Stomach smooth muscle (tissue), 2 donors: Measurements from ENCODE around the gene PHACTR1.

ENCODE experiments used
- H3K27ac ChIP-seq: one replicate; pipeline ENCODE4 v1.7.0; 2013; ENCODE audit warnings: mild to moderate bottlenecking, low read length, inconsistent platforms
- H3K27me3 ChIP-seq, 2 donors: one replicate each; pipeline ENCODE4 v1.7.0; 2013; ENCODE audit warnings: low read length in 2 of 2; ENCODE audit not compliant: insufficient read depth in 2 of 2, control insufficient read depth in 1 of 2
- H3K36me3 ChIP-seq, 2 donors: one replicate each; pipeline ENCODE4 v1.7.0; 2013; ENCODE audit warnings: low read length in 2 of 2; ENCODE audit not compliant: control insufficient read depth in 2 of 2, insufficient read depth in 2 of 2
- H3K4me1 ChIP-seq: one replicate; pipeline ENCODE4 v1.7.0; 2013; ENCODE audit warnings: low read length; ENCODE audit not compliant: control insufficient read depth, insufficient read depth
- H3K4me3 ChIP-seq, 2 donors: one replicate each; pipeline ENCODE4 v1.7.0; 2013; ENCODE audit warnings: low read length in 2 of 2
- H3K9ac ChIP-seq, 2 donors: one replicate each; pipeline ENCODE4 v1.7.0; 2013; ENCODE audit warnings: low read length in 2 of 2, mild to moderate bottlenecking in 1 of 2
- H3K9me3 ChIP-seq, 2 donors: one replicate each; pipeline ENCODE4 v1.7.0; 2013; ENCODE audit warnings: low read length in 2 of 2; ENCODE audit not compliant: control insufficient read depth in 2 of 2
- donor health status: healthy.
- donor health status: Pancreatic carcinoma.

PHACTR1 gene

DNA sequence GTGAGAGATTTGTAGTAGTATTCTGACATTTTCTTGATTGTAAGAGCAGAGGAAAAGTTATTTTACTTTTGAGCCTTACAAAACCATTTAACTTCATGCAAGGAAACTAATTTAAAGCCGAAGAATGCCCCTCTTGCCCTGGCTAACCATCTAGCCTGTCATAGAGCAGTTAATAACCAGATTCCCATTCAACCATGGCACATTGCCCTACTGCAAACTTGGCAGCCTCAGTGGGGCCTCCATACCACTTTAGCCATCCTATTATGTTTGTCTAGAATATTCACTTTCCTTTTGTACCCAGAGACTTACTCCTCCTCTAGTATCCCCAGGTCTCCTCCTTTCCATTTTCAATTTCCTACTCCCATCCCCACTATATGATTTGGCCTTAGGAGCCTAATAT, 380.9 kb downstream of the PHACTR1 start:
- Histone ChIP-seq H3K27me3 (no peaks in the 10 kb centered on the region), H3K27ac (no peak overlapping the region), H3K9me3 (no peaks in the 10 kb centered on the region), H3K9ac (no peak overlapping the region), H3K4me1 (peaks cover 10% of the 10 kb centered on the region), H3K36me3 (peaks cover 0 to 2% of the 10 kb centered on the region in 2 donors), H3K4me3 (no peak overlapping the region)

DNA sequence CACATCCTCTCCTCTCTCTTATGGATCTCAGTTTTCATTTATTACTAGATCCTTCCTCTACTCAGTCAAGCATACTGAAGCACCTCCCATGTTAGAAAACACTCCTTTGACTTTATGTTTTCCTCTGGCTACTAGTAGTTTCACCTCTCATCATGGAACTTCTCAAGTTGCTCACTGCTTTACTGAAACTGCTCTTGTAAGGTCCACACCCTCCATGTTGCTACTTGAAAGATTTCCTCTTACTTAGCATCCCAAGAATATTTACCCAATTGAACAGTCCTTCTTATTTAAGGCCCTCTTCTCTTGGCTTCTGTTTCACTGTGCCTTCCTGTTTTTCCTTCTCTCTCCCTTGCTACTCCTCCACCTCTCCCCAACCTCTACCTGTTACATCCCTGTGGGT, 381.4 kb downstream of the PHACTR1 start:
- Histone ChIP-seq H3K9me3 (no peaks in the 10 kb centered on the region), H3K36me3 (peaks cover 0 to 2% of the 10 kb centered on the region in 2 donors), H3K4me1 (peaks cover 10% of the 10 kb centered on the region), H3K9ac (no peak overlapping the region), H3K27me3 (no peaks in the 10 kb centered on the region), H3K4me3 (no peak overlapping the region), H3K27ac (peak overlapping the region; percentile 18)

DNA sequence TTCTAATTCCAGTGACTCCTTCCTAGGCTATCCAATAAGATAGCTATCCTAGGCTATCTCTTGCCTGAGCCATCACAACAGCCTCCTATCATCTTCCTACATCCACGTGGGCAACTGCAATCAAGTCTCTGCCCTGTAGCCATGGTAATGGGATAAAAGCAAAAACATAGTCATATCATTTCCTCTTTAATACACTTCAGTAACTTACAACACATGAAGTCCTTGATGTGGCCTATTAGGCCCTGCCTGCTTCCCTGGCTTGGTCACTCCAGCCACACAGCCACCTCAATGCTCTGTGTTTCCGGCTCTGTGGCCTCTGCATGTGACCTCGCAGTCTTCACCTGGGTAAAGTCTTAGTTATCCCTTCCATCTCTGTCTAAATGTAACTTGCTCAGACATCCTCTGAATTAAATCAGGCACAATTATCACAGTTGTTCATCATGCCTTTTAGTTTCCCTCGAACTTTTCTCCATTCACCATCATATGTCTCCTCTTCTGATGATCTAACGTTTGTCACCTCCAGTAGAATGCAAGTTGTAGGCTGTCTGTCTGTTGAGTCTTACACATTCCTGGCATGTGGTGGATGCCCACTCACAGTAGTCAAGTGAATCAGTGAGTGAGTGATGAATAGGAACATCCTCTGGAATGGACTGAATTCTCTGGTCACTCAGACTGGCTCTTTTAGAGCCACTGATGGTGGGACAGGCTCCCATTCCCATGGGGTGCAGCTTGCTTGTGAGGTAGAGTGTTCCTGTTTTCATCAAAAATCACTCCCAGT, 382.4 kb downstream of the PHACTR1 start:
- no peaks in the 10 kb centered on the region for H3K27me3 ChIP-seq
- H3K9me3 ChIP-seq, result no peaks in the 10 kb centered on the region
- H3K9ac ChIP-seq, result no peak overlapping the region
- peaks cover 10% of the 10 kb centered on the region for H3K4me1 ChIP-seq
- no peak overlapping the region for H3K27ac ChIP-seq
- peaks cover 0 to 2% of the 10 kb centered on the region in 2 donors for H3K36me3 ChIP-seq
- H3K4me3 ChIP-seq, result no peak overlapping the region

DNA sequence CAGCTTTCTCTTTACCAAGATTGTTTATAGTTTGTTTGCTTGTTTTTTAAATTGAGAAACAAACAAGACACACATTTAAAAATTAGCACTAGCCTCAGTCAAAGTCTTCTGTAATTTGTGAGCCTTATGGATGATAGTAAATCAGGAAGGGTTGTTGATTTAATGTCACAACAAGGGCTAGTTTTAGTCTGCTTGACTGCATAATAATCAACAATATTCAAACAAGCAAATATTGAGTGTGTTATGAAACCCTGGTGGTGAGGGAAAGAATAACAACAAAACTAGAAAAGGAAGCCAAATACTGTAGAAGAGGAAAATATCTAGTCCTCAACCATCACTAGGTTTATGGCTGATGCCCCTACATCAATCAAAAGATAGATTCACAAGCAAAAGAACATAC, 383.2 kb downstream of the PHACTR1 start:
- Histone ChIP-seq H3K9ac (no peak overlapping the region), H3K4me3 (no peak overlapping the region), H3K4me1 (peaks cover 10% of the 10 kb centered on the region), H3K36me3 (peaks cover 0 to 2% of the 10 kb centered on the region in 2 donors), H3K27me3 (no peaks in the 10 kb centered on the region), H3K9me3 (no peaks in the 10 kb centered on the region), H3K27ac (no peak overlapping the region)

DNA sequence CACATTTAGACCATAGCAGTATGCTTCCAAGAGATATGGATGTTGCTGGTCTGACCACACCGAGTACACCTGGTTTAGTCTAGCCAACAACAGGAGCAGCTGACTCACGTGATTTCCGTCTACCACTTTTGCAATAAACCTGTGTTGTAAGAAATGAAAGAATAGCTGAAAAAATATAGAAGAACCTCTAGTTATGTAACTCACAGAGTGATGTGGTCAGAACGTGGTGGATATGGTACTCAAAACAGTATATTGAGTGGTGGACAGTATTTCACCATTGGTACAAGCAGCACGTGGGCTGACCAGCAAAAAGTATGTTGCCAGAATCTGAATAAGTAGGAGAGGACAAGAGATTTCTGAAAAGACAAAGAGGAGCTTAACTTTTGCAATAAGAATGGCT, 384.8 kb downstream of the PHACTR1 start:
- no peak overlapping the region for H3K9ac ChIP-seq
- no peak overlapping the region for H3K27ac ChIP-seq
- H3K4me3 ChIP-seq, result no peak overlapping the region
- peaks cover 10% of the 10 kb centered on the region for H3K4me1 ChIP-seq
- H3K27me3 ChIP-seq, result no peaks in the 10 kb centered on the region
- H3K9me3 ChIP-seq, result no peaks in the 10 kb centered on the region
- peaks cover 0 to 2% of the 10 kb centered on the region in 2 donors for H3K36me3 ChIP-seq

DNA sequence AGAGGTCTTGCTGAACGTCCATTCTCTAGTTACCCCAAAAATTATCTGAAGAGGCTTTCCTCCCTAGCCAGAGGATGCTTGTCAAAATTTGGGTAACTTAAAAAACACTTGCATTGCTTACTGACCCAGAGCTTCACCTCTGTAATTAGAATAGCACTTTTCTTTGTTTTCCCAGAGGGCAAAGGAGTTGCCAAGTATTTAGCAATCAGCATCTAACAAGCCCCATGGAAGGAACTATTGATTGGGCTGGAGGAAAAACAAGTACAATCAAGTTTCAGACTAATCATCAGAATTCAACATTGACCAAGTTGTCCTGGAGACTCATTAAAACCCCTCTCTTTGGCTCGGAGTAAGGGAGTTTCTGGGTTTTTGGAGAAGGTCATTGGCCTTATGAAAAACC, 385.4 kb downstream of the PHACTR1 start:
- Histone ChIP-seq H3K27ac (no peak overlapping the region), H3K4me1 (peaks cover 10% of the 10 kb centered on the region), H3K36me3 (peaks cover 0 to 2% of the 10 kb centered on the region in 2 donors), H3K9me3 (no peaks in the 10 kb centered on the region), H3K27me3 (no peaks in the 10 kb centered on the region), H3K4me3 (no peak overlapping the region), H3K9ac (no peak overlapping the region)

DNA sequence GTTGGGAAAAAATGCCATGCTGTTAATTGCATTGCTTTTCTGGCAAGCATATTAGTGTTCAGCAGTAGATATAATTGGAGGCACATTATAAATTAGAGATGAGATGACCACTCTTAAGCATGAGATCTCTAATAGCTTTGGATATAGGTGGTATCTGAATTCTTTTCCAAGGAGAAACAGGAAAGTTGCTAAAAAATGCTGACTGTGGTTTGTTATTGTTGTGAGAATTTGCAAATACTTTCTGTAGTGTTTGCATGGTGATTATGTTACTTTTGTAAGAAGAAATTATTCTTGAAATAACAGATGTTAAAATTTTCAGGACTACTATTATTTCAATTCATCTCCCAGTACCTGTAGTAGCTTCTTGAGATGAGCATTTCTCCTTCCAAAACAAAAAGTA, 386.6 kb downstream of the PHACTR1 start:
- Histone ChIP-seq H3K27ac (no peak overlapping the region), H3K4me1 (no peaks in the 10 kb centered on the region), H3K4me3 (no peak overlapping the region), H3K9me3 (no peaks in the 10 kb centered on the region), H3K27me3 (no peaks in the 10 kb centered on the region), H3K36me3 (peaks cover 0 to 2% of the 10 kb centered on the region in 2 donors), H3K9ac (no peak overlapping the region)

DNA sequence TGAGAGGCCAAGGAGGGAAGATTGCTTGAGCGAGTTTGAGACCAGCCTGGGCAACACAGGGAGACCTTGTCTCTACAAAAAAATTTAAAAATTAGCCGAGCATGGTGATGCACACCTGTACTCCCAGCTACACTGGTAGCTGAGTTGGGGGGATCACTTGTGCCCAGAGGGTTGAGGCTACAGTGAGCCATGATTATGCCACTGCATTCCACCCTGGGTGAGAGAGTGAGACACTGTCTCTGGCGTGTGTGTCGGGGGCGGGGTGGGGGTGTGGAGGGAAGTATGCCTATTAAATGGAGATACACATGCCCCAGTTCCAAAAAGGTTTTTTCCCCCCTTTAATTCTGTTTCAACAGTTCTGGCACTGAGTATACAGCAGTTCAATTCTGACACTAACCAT, 388.6 kb downstream of the PHACTR1 start:
- no peaks in the 10 kb centered on the region for H3K27me3 ChIP-seq
- no peak overlapping the region for H3K9ac ChIP-seq

DNA sequence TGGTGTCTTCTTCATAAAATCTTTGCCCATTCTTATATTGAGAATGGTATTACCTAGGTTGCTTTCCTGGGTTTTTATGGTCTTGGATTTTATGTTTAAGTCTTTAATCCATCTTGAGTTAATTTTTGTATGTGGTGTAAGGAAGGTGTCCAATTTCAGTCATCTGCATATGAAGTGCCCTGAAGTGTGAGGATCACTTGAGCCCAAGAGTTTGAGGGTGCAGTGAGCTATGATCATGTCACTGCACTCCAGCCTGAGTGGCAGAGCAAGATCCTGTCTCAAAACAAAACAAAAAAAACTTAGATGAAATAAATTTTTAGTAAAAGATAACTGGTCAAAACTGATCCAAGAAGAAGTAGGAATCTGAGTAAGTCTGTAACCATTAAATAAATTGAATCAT, 396.4 kb downstream of the PHACTR1 start:
- no peak overlapping the region for H3K9ac ChIP-seq
- H3K27me3 ChIP-seq, result no peaks in the 10 kb centered on the region
- no peak overlapping the region for H3K4me3 ChIP-seq
- H3K4me1 ChIP-seq, result peaks cover 6% of the 10 kb centered on the region
- H3K9me3 ChIP-seq, result no peaks in the 10 kb centered on the region
- H3K27ac ChIP-seq, result no peak overlapping the region
- no peaks in the 10 kb centered on the region for H3K36me3 ChIP-seq

More for the DNA sequence above, 388.6 kb downstream of the PHACTR1 start:
- H3K4me1 ChIP-seq, result no peaks in the 10 kb centered on the region
- no peak overlapping the region for H3K4me3 ChIP-seq
- no peak overlapping the region for H3K27ac ChIP-seq
- H3K9me3 ChIP-seq, result no peaks in the 10 kb centered on the region
- no peaks in the 10 kb centered on the region for H3K36me3 ChIP-seq

DNA sequence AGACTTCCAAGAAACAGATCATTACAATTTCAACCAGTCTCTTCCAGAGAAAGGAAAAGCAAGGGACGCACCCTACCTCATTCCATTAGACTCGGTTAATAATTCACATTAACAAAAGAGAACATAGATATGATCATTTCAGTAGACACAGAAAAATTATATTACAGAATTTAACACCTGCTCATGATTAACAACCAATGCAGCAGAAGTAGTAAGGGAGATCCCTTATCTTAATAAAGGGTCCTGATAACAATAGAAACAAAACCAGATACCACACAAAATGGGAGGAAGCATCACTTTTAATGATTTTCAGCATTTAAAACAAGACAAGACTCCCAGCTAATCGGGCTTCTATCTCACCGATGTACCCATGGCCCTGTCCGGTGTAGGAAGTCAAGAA, 396.8 kb downstream of the PHACTR1 start:
- Histone ChIP-seq H3K27me3 (no peaks in the 10 kb centered on the region), H3K9ac (no peak overlapping the region), H3K4me3 (no peak overlapping the region), H3K36me3 (no peaks in the 10 kb centered on the region), H3K4me1 (peaks cover 6% of the 10 kb centered on the region), H3K27ac (no peak overlapping the region), H3K9me3 (no peaks in the 10 kb centered on the region)

DNA sequence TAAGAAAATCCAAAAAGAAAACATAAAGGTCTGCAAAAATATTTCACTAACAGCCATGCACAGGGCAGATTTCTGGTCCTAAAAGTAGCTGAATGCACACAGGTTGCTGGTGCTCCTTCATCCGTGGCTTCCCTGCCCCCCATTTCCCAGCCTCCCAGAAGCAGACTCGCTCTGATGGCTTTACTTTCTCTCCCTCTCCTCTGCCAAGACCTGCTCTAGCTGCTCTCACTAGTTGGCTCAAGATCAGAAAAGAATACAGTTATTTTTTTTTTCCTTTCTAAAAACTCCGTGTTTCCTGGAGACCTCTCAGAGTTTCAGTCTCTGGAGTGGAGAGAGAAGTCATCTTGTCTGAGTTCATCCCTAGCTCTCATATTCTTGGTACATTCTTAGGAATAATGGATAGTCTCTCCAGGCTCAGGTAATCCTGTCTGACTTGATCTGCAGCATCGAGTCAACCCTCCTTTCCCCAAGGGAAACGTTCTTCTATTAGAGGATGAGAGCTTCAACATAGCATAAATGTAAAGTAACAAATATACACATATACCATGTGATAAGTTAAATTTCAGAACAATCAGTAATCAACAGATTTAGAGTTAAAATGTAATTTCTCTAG, 397.5 kb downstream of the PHACTR1 start:
- no peak overlapping the region for H3K9ac ChIP-seq
- no peak overlapping the region for H3K27ac ChIP-seq
- H3K4me1 ChIP-seq, result peaks cover 6% of the 10 kb centered on the region

More for the DNA sequence above, 397.5 kb downstream of the PHACTR1 start:
- H3K36me3 ChIP-seq, result no peaks in the 10 kb centered on the region
- H3K27me3 ChIP-seq, result no peaks in the 10 kb centered on the region
- no peaks in the 10 kb centered on the region for H3K9me3 ChIP-seq
- peak overlapping the region; percentile 30 to 32 for H3K4me3 ChIP-seq
